GM19397 (cell line): ENCODE data around the gene MYO9A.

ENCODE experiments used
- ATAC-seq: cut with Tn5 transposase; IDR thresholded peaks from one replicate; pipeline ENCODE4 v1.9.1; 2021; ENCODE audit warnings: mild to moderate bottlenecking, moderate library complexity; ENCODE audit not compliant: unreplicated experiment

MYO9A gene

DNA sequence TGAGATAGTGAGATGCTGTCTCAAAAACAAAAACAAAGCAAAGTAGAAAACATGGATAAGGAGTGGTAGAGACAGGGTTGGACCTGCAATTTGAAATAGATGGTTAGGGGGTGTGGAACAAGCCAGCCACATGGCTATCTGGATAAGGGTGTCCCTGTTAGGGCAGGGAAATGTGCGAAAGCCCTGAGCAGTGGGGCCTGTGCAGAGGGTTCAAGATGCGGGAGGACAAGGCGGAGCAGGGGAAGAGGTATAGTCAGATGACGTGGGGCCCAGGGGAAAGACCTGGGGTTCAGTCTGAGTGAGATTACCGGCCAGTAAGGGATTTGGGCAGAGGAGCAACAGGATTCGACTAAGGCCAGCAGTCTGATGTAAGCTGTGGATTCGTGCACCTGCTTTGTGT, 326.0 kb downstream of the MYO9A start:
- no peak for ATAC-seq

DNA sequence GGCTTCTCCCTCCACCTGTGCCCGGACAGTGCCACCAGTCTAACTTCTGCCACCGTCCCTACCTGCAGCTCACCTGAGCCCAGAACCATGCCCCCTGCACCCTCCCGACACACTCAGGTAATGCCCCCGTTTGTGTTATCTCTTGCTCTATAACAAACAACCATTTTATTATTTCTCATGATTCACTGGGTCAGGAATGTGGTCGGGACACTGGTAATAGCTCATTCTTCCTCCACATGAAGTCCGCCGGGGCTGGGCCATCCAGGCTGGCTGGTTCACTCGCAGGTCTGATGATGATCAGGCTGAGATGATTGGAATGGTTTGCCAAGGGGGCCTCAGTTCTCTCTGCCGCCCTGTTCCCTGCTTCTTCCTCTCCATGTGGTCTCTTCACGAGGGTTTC, 327.9 kb downstream of the MYO9A start:
- ATAC-seq, result no peak

DNA sequence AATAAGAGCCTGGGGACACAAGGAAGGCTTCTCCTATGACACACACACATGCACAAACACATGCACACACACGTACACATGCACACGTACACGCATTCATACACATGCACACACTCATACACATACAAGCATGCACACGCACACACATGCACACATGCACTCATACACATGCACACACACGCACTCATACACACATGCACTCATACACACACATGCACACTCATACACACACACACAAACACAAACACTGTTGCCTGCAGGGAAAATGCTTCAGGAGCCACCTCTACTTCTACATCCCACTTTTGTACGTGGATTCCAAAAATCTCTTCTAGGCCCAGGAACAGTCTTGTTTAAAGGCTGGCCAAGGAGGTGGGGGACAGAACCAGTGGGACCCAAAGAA, 328.3 kb downstream of the MYO9A start:
- no peak for ATAC-seq

DNA sequence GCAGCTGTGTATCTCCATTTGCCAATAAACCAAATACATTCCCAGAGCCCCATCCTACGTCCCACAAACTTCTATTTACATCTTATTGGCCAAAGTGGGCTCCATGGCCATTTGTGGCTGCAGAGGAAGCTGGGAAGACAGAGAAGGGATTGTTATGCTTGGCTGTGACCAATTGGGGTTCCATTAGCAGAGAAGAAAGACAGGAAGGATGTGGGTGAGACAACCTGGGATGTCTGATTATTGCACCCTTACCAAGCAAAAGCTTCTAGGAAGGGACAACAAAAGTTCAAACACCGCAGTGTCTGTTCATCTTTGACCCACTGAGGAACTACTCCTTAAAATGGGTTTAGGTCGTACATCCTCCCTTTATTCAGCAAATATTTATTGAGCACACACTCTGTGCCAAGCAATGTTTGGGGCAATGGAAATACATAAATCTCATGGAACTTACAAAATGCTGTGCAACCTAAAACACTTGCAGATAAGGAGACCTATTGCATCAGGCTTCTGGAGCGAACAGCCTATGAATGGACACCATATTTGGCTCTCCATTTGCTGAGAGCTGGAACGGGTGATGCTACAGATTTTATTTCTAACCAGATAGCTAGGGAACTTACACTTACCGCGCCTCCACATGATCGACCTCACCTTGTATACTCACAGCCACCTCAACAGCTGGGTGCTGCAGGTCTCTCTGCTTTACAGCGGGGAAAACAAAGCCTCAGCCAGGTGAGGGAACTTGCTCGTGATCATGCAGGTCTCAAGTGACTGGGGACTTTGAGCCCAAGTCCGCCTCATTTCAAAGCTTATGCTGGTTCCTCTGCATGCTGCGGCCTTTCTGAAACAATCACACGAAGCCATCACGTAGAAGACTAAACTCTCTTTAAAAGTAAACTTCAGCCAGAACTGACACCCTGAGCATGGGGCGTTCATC, 329.0 kb downstream of the MYO9A start:
- ATAC-seq, result no peak

DNA sequence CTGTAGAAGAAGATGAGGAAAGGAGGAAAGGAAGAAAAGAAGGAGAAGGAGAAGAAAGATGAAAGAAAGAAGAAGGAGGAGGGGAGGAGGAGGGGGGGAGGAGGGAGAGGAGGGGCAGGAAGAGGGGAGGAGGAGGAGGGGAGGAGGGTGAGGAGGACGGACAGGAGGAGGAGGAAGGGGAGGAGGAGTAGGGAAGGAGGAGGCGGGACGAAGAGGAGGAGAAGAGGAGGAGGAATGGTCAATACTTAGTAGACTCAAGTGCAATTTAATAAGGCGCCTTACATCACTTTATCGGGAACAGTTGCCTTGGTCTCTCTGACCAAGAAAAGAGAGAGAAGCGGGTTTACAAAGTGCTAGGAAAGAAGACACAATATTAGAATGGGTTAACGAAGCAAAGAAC, 331.3 kb downstream of the MYO9A start:
- ATAC-seq, result no peak

DNA sequence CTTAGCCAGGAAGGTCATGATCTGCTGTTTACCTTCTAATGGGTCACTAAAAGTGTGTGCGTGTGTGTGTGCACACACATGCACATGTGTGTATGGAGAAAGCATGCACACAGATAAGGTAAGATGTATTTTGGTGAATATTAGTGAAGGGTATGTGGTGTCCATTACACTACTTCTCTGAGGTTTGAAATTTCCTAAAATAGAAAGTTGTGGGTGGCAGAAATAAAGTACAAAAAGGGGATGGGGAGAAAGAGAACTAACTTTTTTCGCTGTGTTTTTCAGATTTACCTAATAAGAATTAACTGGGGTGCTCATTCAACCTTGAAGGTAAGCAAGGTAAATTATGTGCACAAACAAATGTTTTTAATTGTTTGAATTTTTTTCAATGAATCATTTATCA, 332.0 kb downstream of the MYO9A start:
- ATAC-seq, result no peak

DNA sequence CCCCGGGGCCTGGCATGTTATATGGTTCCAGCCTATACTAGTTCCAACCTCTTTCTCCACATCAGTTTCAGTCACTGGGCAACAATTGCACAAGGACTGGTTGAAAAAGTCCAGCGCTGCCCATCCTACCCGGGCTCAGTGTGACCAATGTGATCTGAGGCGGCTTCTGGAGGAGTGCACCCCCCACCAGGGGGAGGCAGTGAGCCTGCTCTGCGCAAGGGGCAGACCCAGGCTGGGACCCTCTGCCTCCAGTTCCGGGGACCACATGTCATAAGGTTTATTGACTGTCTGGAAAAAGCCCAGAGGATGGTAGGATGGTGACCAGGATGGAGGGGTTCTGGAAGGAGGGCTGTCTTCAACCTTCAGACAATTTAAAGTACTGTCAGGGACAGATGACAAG, 333.2 kb downstream of the MYO9A start:
- no peak for ATAC-seq

DNA sequence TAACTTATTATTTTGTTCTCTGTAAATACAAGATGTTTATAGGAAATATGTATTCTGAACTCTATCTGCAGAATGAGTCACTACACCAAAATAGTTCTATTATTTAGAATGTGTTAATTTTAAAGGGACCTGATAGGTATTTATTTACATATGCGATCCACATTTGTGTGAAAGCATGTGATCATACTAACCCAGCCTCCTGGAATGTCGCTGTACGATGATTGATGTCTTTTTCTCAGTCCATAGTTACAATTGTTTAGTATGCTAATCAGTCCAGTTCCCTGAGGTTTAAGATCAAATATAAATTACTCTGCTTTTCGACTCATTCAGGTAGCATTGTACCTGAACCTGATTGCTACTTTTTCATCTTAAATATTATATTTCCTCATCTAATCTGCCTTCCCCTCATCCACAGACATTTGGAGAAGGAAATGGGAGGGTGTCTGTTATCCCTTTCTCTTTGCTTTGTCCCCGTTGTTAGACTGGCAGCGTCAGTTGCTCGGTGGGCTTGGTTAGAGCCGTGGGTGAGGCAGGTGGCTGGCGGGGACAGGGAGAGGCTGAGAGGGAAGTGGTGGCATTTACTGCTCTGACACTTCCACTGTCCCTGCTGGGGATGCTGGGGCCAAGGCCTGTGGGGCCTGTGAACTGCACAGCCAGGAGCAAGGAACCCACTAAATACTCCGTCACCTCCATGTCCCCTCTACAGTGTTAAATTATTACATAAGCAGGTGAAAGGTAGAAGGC, 335.4 kb downstream of the MYO9A start:
- ATAC-seq, result no peak

DNA sequence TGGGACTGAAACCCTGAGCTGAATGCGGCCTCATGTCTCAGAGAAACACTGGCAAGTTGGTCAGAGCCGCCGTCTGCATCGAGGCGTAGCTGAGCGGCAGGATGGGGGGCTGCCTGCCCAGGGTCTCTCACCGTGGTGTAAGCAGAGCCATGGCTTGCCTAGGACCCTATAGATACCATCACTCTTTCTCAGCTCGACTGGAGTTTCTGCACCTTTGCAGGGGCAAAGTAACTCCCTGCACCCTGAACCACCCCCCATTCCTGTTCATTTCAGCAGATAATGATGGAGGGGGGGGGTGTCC, 336.0 kb downstream of the MYO9A start:
- no peak for ATAC-seq

DNA sequence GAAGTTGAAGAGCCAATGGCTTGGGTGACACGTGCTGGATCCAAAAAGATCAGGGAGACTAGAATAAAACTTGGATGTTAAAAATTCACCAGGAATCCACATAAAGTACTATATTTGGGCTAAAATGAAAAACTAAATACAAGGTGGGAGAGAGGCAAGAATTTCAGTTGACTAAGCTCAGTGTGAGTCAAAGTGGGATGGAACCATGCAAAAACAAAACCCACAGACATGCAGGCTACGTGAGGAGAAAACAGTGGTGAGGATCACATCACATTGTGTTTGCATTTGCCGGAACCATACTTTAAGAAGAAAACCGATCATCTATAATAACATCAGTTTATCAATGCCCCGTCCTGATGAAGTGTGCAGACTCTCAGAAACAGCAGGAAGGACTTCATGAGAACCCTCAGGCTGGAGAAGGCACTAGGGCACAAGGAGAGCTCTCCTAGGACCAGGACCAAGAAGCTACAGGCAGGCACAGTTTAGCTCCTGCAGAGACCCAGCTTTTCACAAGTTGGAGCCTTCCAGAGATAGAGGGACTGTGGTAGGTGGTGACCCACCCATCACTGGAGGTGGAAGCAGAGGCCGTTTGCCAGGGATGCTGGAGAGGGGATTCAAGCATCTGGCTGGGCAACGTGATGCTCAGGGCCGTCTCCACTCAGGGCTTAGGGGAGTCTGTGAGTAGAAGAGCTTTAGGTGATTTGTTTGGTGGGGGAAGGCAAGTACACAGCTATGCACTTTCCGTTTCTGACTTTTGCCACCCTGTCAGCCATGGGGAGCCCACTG, 336.6 kb downstream of the MYO9A start:
- no peak for ATAC-seq

DNA sequence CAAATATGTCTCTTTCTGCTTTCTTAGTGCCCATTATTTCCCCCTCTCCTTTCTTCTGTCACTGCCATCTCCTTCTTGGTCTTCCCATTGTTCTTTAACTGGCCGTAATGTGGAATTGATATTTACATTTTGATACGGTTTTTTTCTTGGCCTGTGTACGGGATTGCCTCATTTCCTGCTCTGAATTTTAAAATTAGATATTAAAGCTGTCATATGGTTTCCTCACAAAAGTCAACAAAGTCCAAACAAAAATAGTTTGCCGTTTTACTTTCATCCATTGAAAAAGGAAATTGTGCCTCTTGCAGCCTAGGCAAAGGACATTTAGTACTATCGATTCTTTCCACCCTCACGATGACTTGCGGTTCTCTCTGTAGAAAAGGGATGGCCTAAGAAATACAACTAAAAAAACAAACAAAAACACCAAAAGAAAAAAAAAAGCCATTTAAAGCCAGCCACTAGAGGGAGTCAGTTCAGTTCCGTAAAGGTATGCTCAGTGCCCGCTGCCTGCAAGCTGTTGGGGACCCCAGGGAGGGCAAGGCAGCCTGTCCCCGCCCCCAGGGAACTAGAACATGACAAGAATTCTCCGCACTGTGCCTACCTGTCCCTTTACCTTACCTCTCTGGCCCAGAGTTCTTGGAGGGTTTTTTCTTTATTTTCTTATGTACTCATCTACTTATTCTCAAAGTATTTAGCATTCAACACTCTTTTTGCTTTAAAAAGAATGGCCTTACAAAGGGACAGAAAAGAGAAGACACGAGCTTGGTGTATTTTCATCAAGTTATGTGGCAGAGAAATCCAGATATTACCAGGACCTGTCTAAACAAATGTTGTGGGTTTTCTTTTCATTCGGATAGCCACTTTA, 337.6 kb downstream of the MYO9A start:
- no peak for ATAC-seq

DNA sequence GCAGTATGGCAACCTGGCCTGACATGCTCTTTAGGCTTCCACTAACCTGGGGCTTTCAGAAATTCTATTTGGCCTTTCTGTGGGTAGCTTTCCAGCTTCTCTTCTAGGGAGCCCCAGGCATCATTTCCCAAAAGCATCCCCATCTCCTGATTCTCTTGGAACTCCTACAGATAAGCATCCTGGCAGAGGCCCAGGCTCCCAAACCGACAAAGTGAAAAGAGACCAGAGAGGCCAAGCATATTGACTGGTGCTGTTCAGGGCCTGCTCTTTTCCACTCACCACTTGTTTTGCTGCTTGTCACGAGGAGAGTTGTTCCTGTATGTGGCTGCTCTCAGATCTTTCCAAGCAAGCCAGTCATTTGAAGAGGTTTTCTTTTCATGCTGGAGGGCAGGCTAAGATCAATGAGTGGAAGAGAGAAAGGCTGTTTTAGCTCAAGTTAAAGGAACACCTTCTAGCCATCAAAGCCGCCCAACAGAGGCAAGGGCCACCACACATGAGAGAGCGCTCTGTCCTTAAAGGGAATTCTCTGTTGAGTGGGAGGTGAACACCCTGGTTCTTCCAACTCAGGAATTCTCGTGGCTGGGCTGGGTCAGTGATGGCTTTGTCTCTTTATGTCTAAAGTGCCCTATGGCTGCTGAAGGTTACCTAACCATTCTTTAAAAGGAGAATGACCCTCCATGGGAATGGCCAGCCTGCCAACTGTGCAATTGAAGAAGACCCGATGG, 338.7 kb downstream of the MYO9A start:
- ATAC-seq, result no peak

DNA sequence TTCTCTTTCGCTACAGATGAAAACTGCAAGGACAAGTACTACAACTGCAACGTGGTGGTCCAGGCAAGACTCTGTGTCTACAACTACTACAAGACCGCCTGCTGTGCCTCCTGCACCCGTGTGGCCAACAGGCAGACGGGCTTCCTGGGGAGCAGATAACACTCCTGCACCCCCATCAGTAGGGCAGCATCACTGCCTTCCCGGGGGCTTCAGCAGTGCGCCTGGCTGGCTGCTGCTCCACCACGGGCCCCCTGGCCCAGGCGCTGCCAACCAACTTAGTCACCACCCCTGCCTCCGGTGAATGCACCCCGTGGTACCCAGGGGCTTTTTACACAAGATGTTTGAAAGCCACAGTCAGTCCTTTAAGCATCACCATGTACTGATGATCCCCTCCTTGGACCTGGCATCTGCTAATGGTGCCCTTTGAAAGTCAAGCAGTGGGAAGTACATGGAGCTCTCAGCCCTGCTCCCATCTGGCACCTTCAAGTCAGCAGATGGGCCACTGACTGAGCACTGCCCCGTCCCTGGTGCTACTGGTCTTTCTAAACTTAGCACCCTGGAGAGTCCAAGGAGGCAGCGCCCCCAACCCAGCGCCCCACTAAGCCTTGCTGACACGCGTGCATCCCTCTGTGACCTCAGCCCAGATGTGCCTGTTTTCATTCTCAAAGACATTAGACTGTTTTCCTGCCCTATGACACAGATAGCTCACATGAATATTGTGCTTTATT, 340.6 kb downstream of the MYO9A start:
- no peak for ATAC-seq

DNA sequence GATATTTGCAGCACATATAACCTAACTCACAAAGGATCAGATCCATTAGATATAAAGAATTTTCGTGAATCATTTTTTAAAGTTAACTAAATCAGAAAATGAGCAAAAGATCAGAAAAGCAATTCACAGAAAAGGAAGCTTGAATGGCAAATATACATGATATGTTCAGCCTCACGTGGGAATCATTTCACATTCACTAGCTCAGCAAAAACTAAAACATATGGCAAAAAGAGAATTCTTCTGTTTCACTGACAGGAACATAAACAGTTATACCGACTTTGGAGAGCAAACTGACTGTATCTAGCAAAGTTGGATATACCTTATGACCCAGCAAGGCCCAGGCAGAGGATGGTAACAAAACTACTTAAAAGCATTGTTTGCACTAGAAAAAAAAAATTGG, 341.6 kb downstream of the MYO9A start:
- no peak for ATAC-seq

DNA sequence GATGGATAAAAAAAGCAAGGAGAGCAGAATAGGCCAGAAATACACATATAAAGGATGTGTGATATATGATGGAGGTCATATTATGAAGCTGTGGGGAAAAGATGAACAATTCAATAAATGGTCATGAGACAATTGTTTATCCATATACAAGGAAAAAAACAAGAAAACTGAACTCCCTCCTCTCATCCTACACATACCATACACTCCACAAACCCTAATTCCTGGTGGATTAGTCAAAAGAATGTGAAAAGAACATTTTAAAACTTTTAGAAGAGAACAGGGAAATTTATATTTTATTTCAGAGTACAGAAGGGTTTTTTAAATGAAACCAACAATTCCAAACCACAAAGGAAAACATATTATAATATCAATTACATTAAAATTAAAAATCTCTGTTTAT, 342.1 kb downstream of the MYO9A start:
- no peak for ATAC-seq

DNA sequence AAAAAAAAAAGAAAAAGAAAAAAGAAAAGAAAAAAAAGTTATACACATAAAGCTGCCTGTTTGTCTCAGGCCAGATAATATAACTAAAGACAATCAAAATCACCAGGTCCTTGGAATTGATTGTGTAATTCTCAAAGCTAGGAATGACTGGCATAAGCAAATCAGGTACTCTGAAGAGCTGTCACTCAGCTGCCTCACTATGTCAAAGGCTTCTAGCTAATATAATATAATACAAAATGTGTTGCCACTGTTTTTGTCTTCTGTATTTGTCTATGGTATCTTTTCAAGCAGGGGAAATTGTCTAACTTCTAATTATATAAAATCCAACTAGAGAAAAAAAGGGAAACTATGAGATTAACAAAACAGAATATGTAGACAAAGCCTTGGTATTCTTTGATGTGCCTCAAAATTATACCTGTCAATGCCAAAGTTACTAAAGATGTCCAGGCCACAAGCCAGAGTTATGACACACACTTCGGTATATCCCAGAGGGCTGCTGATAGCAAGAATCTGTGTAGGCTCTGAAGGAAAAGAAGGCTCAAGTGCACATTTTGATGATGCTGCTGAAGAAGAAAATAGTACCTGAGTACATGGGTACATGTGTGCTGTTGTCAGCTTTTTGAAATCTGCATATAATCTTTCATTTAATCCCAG, 344.6 kb downstream of the MYO9A start:
- ATAC-seq, result no peak
